Fibroblast of skin of left quadriceps (primary cell): ENCODE data around the gene NKX2-8.
A peak's percentile ranks its signal among the peaks of the same experiment; 100 is the strongest.
"Not testable (repeated sequence)": the region's sequence is repeated elsewhere in the genome, so short reads cannot be mapped to it uniquely, and the experiment has no call there.

Experiments
- DNase-seq, 2 experiments: peaks; one replicate each; pipeline ENCODE4 v3.0.0-alpha.2; 2013; ENCODE audit warnings: low read depth in 2 of 2

NKX2-8 gene

DNA sequence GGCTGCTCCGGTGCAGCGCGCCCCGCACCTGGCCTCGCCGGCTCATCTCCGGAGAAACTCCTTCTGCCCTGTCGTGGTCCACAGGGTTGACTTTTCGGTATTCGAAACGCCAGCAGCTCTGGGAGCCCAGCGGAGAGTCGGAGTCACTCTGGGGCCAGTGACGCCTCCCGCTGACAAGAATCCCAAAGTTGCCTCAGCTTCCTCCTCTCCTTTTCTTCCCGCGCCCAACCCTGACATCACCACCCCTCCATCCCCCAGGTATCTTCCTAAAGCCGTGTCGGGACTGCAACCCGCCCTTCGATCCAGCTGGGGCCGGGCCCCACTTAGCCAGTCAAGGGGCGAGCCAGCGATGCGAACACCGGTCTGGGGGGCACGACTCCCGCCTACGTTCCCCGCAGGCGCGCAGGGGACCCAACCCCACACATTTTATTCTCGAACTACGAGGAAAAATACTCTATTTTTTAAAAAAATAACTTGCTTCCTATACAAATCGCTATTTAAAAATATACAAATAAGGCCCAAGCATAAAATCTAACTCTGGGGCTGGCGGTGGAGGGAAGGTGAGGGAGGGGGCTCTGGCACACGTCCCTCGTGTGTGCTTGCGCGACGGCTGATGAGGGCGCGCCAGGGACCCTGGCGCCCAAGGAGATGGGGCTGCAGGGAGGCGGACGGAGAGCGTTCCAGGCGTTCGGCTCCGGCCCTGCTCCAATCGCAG, 2.1 kb downstream of the NKX2-8 start:
- DNase-seq: no peak

DNA sequence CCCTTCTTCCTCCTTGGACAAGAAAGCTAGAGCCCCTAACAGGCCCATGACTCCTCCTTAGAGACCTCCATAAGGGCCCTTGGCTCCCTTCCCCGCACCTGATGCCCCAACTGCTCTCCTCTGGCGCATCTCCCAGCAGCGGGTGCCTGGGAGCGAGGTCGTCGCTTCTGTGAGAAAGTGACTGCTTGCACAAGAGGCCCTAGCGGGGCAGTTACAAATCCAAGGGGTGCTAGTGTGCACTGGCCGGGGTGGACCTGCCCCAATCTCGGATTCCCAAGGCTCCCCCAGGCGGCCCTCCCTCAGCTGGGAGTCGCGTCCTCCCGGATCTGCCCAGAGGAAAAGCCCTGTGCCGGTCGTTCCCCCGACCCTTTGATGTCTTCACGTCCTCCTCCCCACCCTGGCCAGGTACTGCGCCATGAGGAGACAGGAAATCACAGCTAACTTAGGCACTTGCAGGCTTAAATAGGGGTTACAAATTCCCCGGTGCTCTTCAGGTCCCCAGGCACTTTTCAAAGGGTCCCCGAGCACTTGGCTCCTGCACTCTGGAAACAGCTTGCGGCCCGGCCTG, 2.8 kb downstream of the NKX2-8 start:
- no peak for DNase-seq

DNA sequence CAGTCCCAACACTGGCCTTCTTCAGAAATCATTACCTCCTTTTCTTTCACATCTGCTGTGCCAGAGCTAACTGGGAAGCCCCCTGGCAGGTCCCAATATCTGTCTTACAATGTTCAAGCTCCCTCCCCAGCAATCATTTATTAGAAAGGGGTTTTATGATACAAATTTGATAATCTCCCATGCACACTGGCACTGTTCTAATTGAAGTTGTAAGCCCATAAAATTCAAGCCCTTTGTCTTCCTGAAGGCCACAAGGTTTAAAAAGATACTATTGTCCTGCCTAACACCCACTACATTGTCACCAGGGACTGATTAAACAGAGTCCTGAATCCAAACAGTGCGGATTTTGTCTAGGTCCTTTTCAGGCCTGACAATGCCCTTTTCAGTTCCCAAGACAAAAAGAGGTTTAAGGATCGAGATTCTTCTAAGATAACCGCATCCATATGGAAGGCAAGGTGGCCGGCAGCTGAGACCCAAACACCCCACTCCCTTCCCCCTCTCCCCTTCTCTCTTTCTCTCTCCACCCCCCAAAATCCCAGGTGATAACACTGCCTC, 3.3 kb downstream of the NKX2-8 start:
- no peak for DNase-seq

DNA sequence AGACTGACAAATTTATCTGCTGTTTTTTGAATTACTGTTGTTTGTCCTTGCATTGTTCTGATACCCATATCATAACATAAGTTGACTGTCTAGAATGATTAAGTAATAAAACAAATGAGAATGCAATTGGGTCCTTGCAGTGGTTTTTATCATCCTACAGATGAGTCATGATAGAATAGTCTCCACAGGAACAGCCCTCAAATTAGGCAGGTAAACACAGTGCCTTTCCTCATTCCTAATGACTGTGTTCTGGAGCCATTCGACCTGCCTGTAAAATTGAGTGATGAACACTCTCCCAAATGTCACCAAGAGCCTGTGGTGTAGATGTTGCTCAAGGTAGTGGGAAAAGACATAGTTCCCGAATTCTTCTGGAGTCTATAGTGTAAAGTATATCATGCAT, 12.3 kb downstream of the NKX2-8 start:
- DNase-seq: no peak

DNA sequence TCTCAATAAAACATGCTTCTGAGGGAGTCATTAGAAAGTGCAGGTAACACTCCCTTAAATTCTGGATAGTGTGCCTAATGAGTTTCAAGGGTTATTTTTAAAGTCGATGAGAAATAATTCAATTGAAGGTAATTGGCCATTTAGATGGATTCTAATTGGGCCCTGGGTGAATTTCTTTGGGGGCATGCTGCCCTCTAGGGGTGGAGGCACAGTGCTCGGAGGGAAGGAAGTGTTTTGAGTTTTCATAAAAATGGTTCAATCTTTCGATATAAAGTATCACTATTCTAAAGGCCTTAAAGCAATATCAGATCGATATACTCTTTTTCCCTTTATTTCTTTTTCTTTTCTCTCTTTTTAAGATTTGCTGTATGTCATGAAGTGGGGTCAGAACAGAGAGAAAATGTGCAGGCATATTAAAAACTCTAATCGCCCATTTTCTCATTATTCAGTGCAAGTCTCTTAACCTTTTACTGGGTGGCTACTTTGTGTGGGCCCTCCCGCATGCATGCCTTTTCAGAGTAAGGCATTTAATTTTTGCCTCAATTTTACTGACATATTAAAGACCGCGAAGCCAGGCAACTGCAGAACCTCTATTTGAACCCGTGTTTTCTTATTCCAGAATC, 25.5 kb downstream of the NKX2-8 start:
- no peak for DNase-seq

DNA sequence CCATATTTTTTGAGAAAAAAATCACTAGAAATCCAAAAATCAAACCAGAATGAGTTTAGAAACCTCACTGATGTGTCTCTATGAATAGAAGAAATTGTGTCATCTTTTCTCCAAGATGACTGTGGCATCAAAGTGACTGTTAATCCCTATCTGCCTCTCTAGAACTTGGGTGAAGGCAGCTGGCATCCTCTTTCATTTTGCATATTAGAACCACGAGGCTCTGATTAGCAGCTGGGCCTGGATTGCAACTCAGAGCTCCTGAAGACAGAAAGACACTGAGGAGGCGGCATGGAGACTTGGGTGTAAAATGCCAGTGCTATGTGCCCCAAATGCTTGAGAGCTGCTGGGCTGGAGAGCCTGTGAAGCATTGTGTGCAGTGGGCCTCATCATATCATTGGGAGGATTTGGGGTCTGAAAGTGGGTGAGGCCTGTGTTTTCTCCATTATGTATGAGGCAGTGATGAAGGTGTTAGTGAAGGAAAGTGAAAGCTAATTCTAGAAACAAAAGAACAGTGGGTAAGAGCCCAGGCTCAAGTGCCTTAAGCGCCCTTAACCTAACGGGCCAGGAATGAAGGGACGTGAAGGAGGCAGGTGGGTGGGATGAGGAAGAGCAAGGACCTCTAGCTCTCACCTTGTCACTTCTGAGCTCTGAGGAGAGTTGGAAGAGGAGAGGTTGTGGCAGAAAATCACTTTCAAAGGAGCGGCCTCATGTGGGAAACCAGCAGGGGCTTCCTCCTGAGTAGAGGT, 26.2 kb downstream of the NKX2-8 start:
- DNase-seq: no peak

DNA sequence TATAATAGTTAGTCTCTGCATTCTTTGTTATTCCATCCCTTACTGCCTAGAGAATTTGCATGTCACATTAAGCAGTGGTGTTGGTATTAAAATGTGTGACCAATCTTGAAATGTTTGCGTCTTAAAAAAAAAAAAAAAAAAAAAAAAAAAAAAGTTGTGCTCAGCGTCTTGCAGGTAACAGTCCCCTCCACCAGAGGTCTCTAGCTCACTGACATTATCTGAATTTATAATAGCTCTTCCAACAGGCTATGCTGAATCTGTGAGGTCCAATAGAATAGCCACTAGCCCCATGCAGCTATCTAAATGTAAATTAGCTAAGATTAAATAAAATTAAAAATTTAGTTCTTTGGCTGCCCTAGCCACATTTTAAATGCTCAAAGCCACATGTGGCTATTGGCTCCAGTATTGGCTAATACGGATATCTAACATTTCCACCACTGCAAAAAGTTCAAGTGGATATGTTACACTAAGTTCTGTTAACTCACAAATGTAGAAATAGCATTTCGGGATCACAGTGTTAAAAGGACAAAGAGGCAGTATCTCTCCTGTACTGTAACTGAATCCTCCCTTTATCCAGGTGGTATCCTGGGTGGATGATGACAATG, 28.7 kb downstream of the NKX2-8 start:
- DNase-seq: peak in 1 of 2 experiments; percentile 8

DNA sequence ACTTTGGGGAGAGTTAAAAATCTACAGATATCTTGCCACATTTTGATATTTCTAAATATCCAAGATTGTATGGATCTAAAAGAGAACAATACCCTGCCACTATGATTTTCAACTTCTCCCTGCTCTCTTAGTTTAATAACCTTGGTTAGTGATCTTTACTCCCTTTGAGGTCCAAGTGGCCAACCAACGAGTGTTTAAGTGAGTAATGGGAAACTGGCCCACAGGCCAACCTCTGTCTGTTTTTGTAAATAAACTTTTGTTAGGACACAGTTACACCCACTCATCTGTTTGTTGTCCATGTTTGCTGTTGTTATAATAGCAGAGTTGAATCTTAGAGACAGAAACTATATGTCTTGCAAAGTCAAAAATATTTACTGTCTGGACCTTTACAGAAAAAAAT, 31.5 kb downstream of the NKX2-8 start:
- DNase-seq: no peak

DNA sequence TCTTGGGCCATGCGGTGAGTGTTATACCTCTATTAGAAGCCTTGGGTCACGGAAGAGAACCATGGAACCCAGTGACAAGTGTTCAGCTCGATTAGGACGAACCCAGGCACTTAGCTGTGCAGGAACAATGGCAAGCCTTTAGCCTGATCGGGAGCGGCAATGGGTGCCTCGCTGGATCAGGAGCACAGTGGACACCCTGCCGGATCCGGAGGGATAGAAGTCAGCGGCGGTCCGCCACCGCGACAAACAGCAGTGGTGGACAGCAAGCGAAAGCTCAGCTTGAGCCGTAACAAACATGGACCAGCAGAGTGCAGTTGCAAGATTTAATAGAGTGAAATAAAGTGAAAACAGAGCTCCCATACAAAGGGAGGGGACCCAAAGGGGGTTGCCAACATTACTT, 38.1 kb downstream of the NKX2-8 start:
- DNase-seq: not testable (repeated sequence)

DNA sequence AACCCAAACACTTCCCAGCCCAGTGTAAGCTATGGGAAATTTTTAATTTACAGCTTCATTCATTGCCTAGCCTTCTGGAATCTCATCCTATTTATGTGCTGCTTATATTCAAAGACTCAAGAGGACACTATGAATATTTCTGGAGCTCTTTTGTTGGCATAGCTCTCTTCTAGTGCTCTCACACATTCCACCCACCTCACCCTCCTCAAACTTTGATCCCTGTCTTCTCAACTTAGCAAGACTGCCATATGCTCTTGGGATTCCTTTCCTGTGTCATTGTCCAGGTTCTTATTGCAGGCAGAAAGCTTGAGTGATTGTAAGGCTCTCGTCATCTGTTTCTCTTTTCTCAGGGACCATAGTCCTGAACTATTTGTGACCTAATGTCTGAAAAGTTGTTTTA, 44.4 kb downstream of the NKX2-8 start:
- DNase-seq: no peak
